Kidney epithelial cell (primary cell): ENCODE data around the gene SLC22A16. TPM values are rescaled to one million over a fixed set of nuclear protein-coding genes. Genes with fewer than 3 reads are reported as not detected.

Experiments used
- DNase-seq: peaks from one replicate; pipeline ENCODE4 v3.0.0-alpha.2; 2010; ENCODE audit warnings: low read depth
- H3K27me3 ChIP-seq: 2 replicates; pipeline ENCODE4 v1.6.0; 2011; ENCODE audit warnings: low read length; ENCODE audit not compliant: control insufficient read depth, insufficient read depth
- H3K36me3 ChIP-seq: 2 replicates; pipeline ENCODE4 v1.5.1; 2011; ENCODE audit warnings: low read length; ENCODE audit not compliant: control insufficient read depth, insufficient read depth
- H3K4me3 ChIP-seq: 2 replicates; pipeline ENCODE4 v1.5.1; 2011; ENCODE audit warnings: low read depth, mild to moderate bottlenecking, control low read depth, low read length
- CTCF ChIP-seq: IDR thresholded peaks from 2 replicates; pipeline ENCODE4 v1.5.1; 2011; ENCODE audit warnings: mild to moderate bottlenecking, moderate library complexity, low read length, control low read depth, inconsistent platforms; ENCODE audit not compliant: insufficient read depth, poor library complexity, severe bottlenecking
- total RNA-seq: library from RNA; depleted of rRNA; stranded (reverse); fragments of >200 nt; gene quantifications from 2 replicates; pipeline ENCODE4 v1.2.3, GENCODE V29; 2015

Gene SLC22A16
- total RNA-seq, 1 donor from 2014 or later = 0.71 TPM

- no peak for DNase-seq
- no peak for TF ChIP-seq CTCF
- H3K27me3 ChIP-seq = no peaks in the 10 kb centered on the region
- no peaks in the 10 kb centered on the region for H3K36me3 ChIP-seq
- H3K4me3 ChIP-seq = no peak overlapping the region
These were observed 27.4 kb downstream of the SLC22A16 start for GRCh38 chr6:110448846-110449540.

GRCh38 chr6:110447761-110448160, 28.7 kb downstream of the SLC22A16 start:
- no peak for DNase-seq
- no peaks in the 10 kb centered on the region for H3K36me3 ChIP-seq
- no peak for TF ChIP-seq CTCF
- H3K4me3 ChIP-seq = no peak overlapping the region
- H3K27me3 ChIP-seq = no peaks in the 10 kb centered on the region

GRCh38 chr6:110446405-110446804, 30.0 kb downstream of the SLC22A16 start:
- no peak for DNase-seq
- H3K27me3 ChIP-seq = no peaks in the 10 kb centered on the region
- H3K4me3 ChIP-seq = no peak overlapping the region
- no peak for TF ChIP-seq CTCF
- H3K36me3 ChIP-seq = no peaks in the 10 kb centered on the region

GRCh38 chr6:110440026-110440425, 36.4 kb downstream of the SLC22A16 start:
- no peak overlapping the region for H3K4me3 ChIP-seq
- TF ChIP-seq CTCF = no peak
- DNase-seq = no peak
- H3K36me3 ChIP-seq = no peaks in the 10 kb centered on the region
- H3K27me3 ChIP-seq = no peaks in the 10 kb centered on the region

- no peak for DNase-seq
- TF ChIP-seq CTCF = no peak
- H3K27me3 ChIP-seq = no peaks in the 10 kb centered on the region
- H3K4me3 ChIP-seq = no peak overlapping the region
- no peaks in the 10 kb centered on the region for H3K36me3 ChIP-seq
These were observed 37.1 kb downstream of the SLC22A16 start for GRCh38 chr6:110439356-110439755.
